HepG2 (cell line): ENCODE measurements around the gene CAMK4. TPM values are rescaled to one million over a fixed set of nuclear protein-coding genes. Genes with fewer than 3 reads are reported as not detected.

ENCODE experiments used
- ATAC-seq: fragments of 200-7000 bp; cut with Tn5 transposase; 3 replicates; pipeline ENCODE4 v1.9.1; 2020; ENCODE audit warnings: mild to moderate bottlenecking, moderate library complexity
- BruUV-seq: library from RNA; stranded (reverse); fragments of 400-500 nt; replicated peaks from 2 replicates; lab custom pipeline; 2021; lab: Mats Ljungman, UMichigan
- CTCF ChIA-PET: fragments of 300-600 bp; formaldehyde crosslinking; extraction: SDS; loops from one replicate; lab custom pipeline; 2021; ENCODE audit warnings: low total read pairs, inconsistent platforms, low intra/inter-chr PET ratio; lab: Yijun Ruan, JAX
- POLR2A ChIA-PET: fragments of 350-600 bp; sonication (Branson Sonifier 250); formaldehyde crosslinking; loops from one replicate; lab custom pipeline; 2020; ENCODE audit warnings: antibody characterized with exemption, inconsistent platforms; lab: Yijun Ruan, JAX
- DNase-seq: peaks from one replicate; pipeline ENCODE4 v3.0.0-alpha.2; 2015; ENCODE audit warnings: low spot score
- FAIRE-seq: peaks from 3 replicates; lab custom pipeline; 2011; peaks lifted over from hg19 to GRCh38; lab: Jason Lieb, UNC
- H2AFZ ChIP-seq: one replicate; pipeline ENCODE4 v1.6.1; 2011; ENCODE audit warnings: low read length, inconsistent platforms
- H3K27ac ChIP-seq: fragments of 300-600 bp; 3 replicates; pipeline ENCODE4 v1.8.0; 2011; ENCODE audit warnings: mixed run types, mild to moderate bottlenecking, mixed read lengths, low read length, inconsistent platforms; ENCODE audit not compliant: insufficient read depth; ENCODE audit errors: extremely low read length
- H3K27me3 ChIP-seq, 2 experiments: fragments of 200-600 bp in 1 of 2; 2 replicates in 1 of 2; 3 replicates in 1 of 2; pipeline versions ENCODE4 v1.6.0 to v1.8.0; 2011; ENCODE audit warnings: low read length in 2 of 2, mild to moderate bottlenecking in 2 of 2, moderate library complexity in 2 of 2, inconsistent platforms in 1 of 2; ENCODE audit not compliant: insufficient read depth in 2 of 2, control insufficient read depth in 1 of 2
- H3K36me3 ChIP-seq, 2 experiments: fragments of 200-600 bp in 1 of 2; replicated peaks in 1 of 2; 2 replicates in 1 of 2; 3 replicates in 1 of 2; pipeline versions ENCODE4 v1.5.1 to v1.8.0; 2011; ENCODE audit warnings: low read length in 2 of 2, inconsistent platforms in 1 of 2; ENCODE audit not compliant: insufficient read depth in 2 of 2, control insufficient read depth in 1 of 2
- H3K4me1 ChIP-seq: 2 replicates; pipeline ENCODE4 v1.5.1; 2012; ENCODE audit warnings: low read length, inconsistent platforms; ENCODE audit not compliant: insufficient read depth
- H3K4me2 ChIP-seq: 2 replicates; pipeline ENCODE4 v1.6.0; 2011; ENCODE audit warnings: low read depth, low read length, inconsistent platforms
- H3K4me3 ChIP-seq, 3 experiments: fragments of 200-600 bp in 1 of 3; sonication (generic), shearing (Covaris generic) in 1 of 3; replicated peaks in 1 of 3; 2 replicates each; pipeline ENCODE4 v1.5.1; 2011 to 2016; ENCODE audit warnings: low read length in 3 of 3, inconsistent platforms in 2 of 3, low read depth in 2 of 3, mild to moderate bottlenecking in 2 of 3, control low read depth in 1 of 3, mixed read lengths in 1 of 3; ENCODE audit not compliant: insufficient read depth in 1 of 3
- H3K79me2 ChIP-seq: one replicate; pipeline ENCODE4 v1.6.1; 2011; ENCODE audit warnings: low read length, inconsistent platforms; ENCODE audit not compliant: insufficient read depth
- H3K9ac ChIP-seq: 2 replicates; pipeline ENCODE4 v1.6.0; 2011; ENCODE audit warnings: mild to moderate bottlenecking, low read depth, low read length, inconsistent platforms; ENCODE audit not compliant: insufficient read depth
- H3K9me3 ChIP-seq: 2 replicates; pipeline ENCODE4 v1.5.1; 2012; ENCODE audit warnings: mild to moderate bottlenecking, low read length
- H4K20me1 ChIP-seq: 2 replicates; pipeline ENCODE4 v1.6.0; 2011; ENCODE audit warnings: inconsistent platforms, mild to moderate bottlenecking, low read length, moderate library complexity; ENCODE audit not compliant: insufficient read depth
- BRD4 ChIP-seq: sonication (generic); formaldehyde crosslinking; IDR thresholded peaks from 2 replicates; pipeline ENCODE4 v1.4.0; 2020; ENCODE audit warnings: missing genetic modification reagents
- CC2D1A ChIP-seq: sonication (generic); formaldehyde crosslinking; IDR thresholded peaks from 2 replicates; pipeline ENCODE4 v1.8.1; 2023; ENCODE audit warnings: mild to moderate bottlenecking, missing genetic modification reagents
- ESRRA ChIP-seq: sonication (generic); formaldehyde crosslinking; IDR thresholded peaks from 2 replicates; pipeline ENCODE4 v1.5.1; 2020; ENCODE audit warnings: mild to moderate bottlenecking, low read depth, missing genetic modification reagents
- FOXK2 ChIP-seq: fragments of 450-650 bp; IDR thresholded peaks from 2 replicates; pipeline ENCODE4 v1.6.1; 2016
- FOXO1 ChIP-seq: sonication (generic); formaldehyde crosslinking; IDR thresholded peaks from 2 replicates; pipeline ENCODE4 v1.4.0; 2020; ENCODE audit warnings: missing genetic modification reagents
- GPN1 ChIP-seq: sonication (generic); formaldehyde crosslinking; IDR thresholded peaks from 2 replicates; pipeline ENCODE4 v1.5.1; 2020; ENCODE audit warnings: missing genetic modification reagents, borderline replicate concordance
- JUN ChIP-seq: sonication (generic); formaldehyde crosslinking; IDR thresholded peaks from 2 replicates; pipeline ENCODE4 v1.4.0; 2020; ENCODE audit warnings: mild to moderate bottlenecking, missing genetic modification reagents
- LBX2 ChIP-seq: sonication (generic); formaldehyde crosslinking; IDR thresholded peaks from 2 replicates; pipeline ENCODE4 v1.5.0; 2020; ENCODE audit warnings: missing genetic modification reagents, mild to moderate bottlenecking, borderline replicate concordance
- MXD3 ChIP-seq: IDR thresholded peaks from 2 replicates; pipeline ENCODE4 v1.6.1; 2016; ENCODE audit warnings: mild to moderate bottlenecking, missing biosample characterization, missing genetic modification reagents
- NFYB ChIP-seq: sonication (generic); formaldehyde crosslinking; IDR thresholded peaks from 2 replicates; pipeline ENCODE4 v1.4.0; 2020; ENCODE audit warnings: missing genetic modification reagents
- NRL ChIP-seq: sonication (generic); formaldehyde crosslinking; IDR thresholded peaks from 2 replicates; pipeline ENCODE4 v1.5.0; 2020; ENCODE audit warnings: missing genetic modification reagents, mild to moderate bottlenecking, moderate library complexity, borderline replicate concordance
- PHF21A ChIP-seq: sonication (generic); formaldehyde crosslinking; IDR thresholded peaks from 2 replicates; pipeline ENCODE4 v1.5.0; 2020; ENCODE audit warnings: mild to moderate bottlenecking, missing genetic modification reagents
- ZGPAT ChIP-seq: IDR thresholded peaks from 2 replicates; pipeline ENCODE4 v1.6.1; 2016; ENCODE audit warnings: mild to moderate bottlenecking
- ZNF230 ChIP-seq: sonication (generic); formaldehyde crosslinking; IDR thresholded peaks from 2 replicates; pipeline ENCODE4 v1.4.0; 2020; ENCODE audit warnings: mild to moderate bottlenecking, missing genetic modification reagents
- ZNF33A ChIP-seq: sonication (generic); formaldehyde crosslinking; IDR thresholded peaks from 2 replicates; pipeline ENCODE4 v1.5.1; 2020; ENCODE audit warnings: missing genetic modification reagents, mild to moderate bottlenecking, moderate library complexity, borderline replicate concordance
- ZNF460 ChIP-seq: sonication (generic); formaldehyde crosslinking; IDR thresholded peaks from 2 replicates; pipeline ENCODE4 v1.5.1; 2020; ENCODE audit warnings: missing genetic modification reagents, mild to moderate bottlenecking, borderline replicate concordance
- ZNF747 ChIP-seq: sonication (generic); formaldehyde crosslinking; IDR thresholded peaks from 2 replicates; pipeline ENCODE4 v1.8.1; 2023; ENCODE audit warnings: missing genetic modification reagents, mild to moderate bottlenecking, borderline replicate concordance
- ZZZ3 ChIP-seq: sonication (generic); formaldehyde crosslinking; IDR thresholded peaks from 2 replicates; pipeline ENCODE4 v1.4.0; 2020; ENCODE audit warnings: missing genetic modification reagents, mild to moderate bottlenecking, borderline replicate concordance
- WGBS: methylation state at CpG from one replicate; pipeline ENCODE4 v1.1.6; 2017; ENCODE audit warnings: low lambda C conversion rate; 5-methylcytosine and 5-hydroxymethylcytosine counted together
- in situ Hi-C: cut with HindIII; loops from 2 replicates; pipeline ENCODE4 v1.10.0; 2017; ENCODE audit warnings: low pct_unique_long_range_greater_than_20kb; ENCODE audit not compliant: extremely low pct_ligation_motif_present
- intact Hi-C: fragments of 100-400 bp; cut with micrococcal nuclease; formaldehyde crosslinking; loops from one replicate; pipeline ENCODE4 v1.10.0; 2022; ENCODE audit not compliant: unreplicated experiment
- polyA plus RNA-seq, 8 experiments: library from polyadenylated mRNA; depleted of rRNA in 3 of 8; stranded (reverse) in 7 of 8; unstranded in 1 of 8; fragments of >200 nt; fragmentation: Illumina TruSeq in 4 of 8; extraction: Trizol in 4 of 8; gene quantifications; 2 replicates each; pipeline versions ENCODE4 v1.2.1 to v1.2.3, GENCODE V29; 2011 to 2016; ENCODE audit warnings: low read depth in 4 of 8, missing spikeins in 1 of 8, mixed read lengths in 1 of 8; ENCODE audit not compliant: insufficient read depth in 1 of 8
- total RNA-seq, 5 experiments: library from RNA; depleted of rRNA; stranded (reverse); fragments of >200 nt; fragmentation: Illumina TruSeq; extraction: Trizol; gene quantifications; 2 replicates each; pipeline ENCODE4 v1.2.3, GENCODE V29; 2016; ENCODE audit warnings: low read depth in 1 of 5

CAMK4 gene
- total and polyA plus RNA-seq, 2 of the 13 experiments (the other 11 are each of a cell fraction or from before 2014, with no cell fraction given) = not detected

GRCh38 chr5:111320953-111321352 lies 96.8 kb downstream of the CAMK4 start:
- ChIA-PET CTCF (no interaction called here), POLR2A (no interaction called here)
- no peak for TF ChIP-seq MXD3 (CRISPR knock-in tag)
- no peak for TF ChIP-seq ZNF230 (CRISPR knock-in tag)
- no peak for TF ChIP-seq ZNF460 (CRISPR knock-in tag)
- TF ChIP-seq ZNF747 (CRISPR knock-in tag) = no peak
- TF ChIP-seq JUN = no peak
- no peak for TF ChIP-seq BRD4 (CRISPR knock-in tag)
- no peak for TF ChIP-seq LBX2 (CRISPR knock-in tag)
- H3K27me3 ChIP-seq = no peaks in the 10 kb centered on the region
- no peak overlapping the region for H3K27ac ChIP-seq
- FAIRE-seq = no peak
- no peak overlapping the region for H2AFZ ChIP-seq
- H3K4me2 ChIP-seq = no peak overlapping the region
- BruUV-seq = no TSS peak
- in situ Hi-C loops (no loop called here), intact Hi-C loops (loop anchor here (1.0 kb wide), 1 partner anchor 37 kb away; no protein-coding TSS in a partner anchor)
- DNase-seq = no peak
- no peak for ATAC-seq
- H3K9me3 ChIP-seq = no peaks in the 10 kb centered on the region
- H3K4me1 ChIP-seq = no peaks in the 10 kb centered on the region
- no peaks in the 10 kb centered on the region for H3K79me2 ChIP-seq
- no peak overlapping the region for H3K9ac ChIP-seq
- H4K20me1 ChIP-seq = no peaks in the 10 kb centered on the region
- H3K36me3 ChIP-seq = no peaks in the 10 kb centered on the region
- 0% methylated on average over 1 of the region's 1 CpG for WGBS
- H3K4me3 ChIP-seq = no peak overlapping the region

GRCh38 chr5:111321376-111321775 lies 97.2 kb downstream of the CAMK4 start:
- no peak overlapping the region for H3K9ac ChIP-seq

More at GRCh38 chr5:111321376-111321775, 97.2 kb downstream of the CAMK4 start:
- no peak overlapping the region for H2AFZ ChIP-seq
- H3K27ac ChIP-seq = no peak overlapping the region
- FAIRE-seq = no peak
- no peak overlapping the region for H3K4me2 ChIP-seq
- ChIA-PET POLR2A (no interaction called here), CTCF (no interaction called here)
- in situ Hi-C loops = no loop called here
- H3K36me3 ChIP-seq = no peaks in the 10 kb centered on the region
- ATAC-seq = no peak
- no peaks in the 10 kb centered on the region for H3K4me1 ChIP-seq
- H3K4me3 ChIP-seq = no peak overlapping the region
- H3K79me2 ChIP-seq = no peaks in the 10 kb centered on the region
- TF ChIP-seq FOXK2 = no peak
- no peak for TF ChIP-seq ZGPAT (CRISPR knock-in tag)
- no peak for TF ChIP-seq NFYB (CRISPR knock-in tag)
- TF ChIP-seq FOXO1 = no peak
- no peak for TF ChIP-seq ZZZ3 (CRISPR knock-in tag)
- TF ChIP-seq PHF21A (CRISPR knock-in tag) = no peak
- no peak for TF ChIP-seq CC2D1A (CRISPR knock-in tag)
- no peak for TF ChIP-seq GPN1 (CRISPR knock-in tag)
- TF ChIP-seq NRL (CRISPR knock-in tag) = no peak
- TF ChIP-seq ESRRA (CRISPR knock-in tag) = no peak
- no peak for TF ChIP-seq ZNF33A (CRISPR knock-in tag)
- intact Hi-C loops = no loop called here
- no peaks in the 10 kb centered on the region for H4K20me1 ChIP-seq
- BruUV-seq = no TSS peak
- H3K27me3 ChIP-seq = no peaks in the 10 kb centered on the region
- DNase-seq = no peak
- no peaks in the 10 kb centered on the region for H3K9me3 ChIP-seq
